Measurements from ENCODE around the gene ZBTB20. TPM values are rescaled to one million over a fixed set of nuclear protein-coding genes. Genes with fewer than 3 reads are reported as not detected.

ZBTB20 gene
- total and polyA plus RNA-seq, 2 donors from 2014 or later = 0.99 to 142 TPM

DNA sequence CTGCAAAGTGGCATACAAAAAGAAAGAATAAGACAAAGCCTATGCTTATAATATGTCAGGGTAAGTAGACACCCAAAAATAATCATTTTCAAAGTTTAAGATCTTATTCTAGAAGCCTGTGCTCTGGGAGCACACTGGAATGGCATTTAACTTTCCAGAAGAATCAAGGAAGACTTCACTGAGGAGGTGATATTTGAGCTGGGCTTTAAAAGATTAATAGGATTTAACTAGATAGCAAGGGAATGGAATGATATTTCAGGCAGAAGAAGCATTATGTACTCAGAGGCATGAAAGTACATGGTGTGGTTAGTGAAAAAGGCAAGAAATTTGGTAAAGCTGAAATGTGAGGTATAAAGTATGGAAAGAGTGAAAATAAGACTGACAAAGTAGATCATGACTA is 106.8 kb downstream of the ZBTB20 start:
- Histone ChIP-seq H3K27me3 (ENCODE audit: control insufficient read depth, insufficient read depth, low read length) (no peaks in the 10 kb centered on the region), H3K9me3 (ENCODE audit: control insufficient read depth in 2 of 3, insufficient read depth in 1 of 3, low read length in 3 of 3) (no peaks in the 10 kb centered on the region), H3K36me3 (ENCODE audit: control insufficient read depth in 2 of 3, insufficient read depth in 3 of 3, low read length in 3 of 3) (no peaks in the 10 kb centered on the region), H3K27ac (ENCODE audit: low read depth in 2 of 2, low read length in 2 of 2) (no peak overlapping the region), H3K9ac (ENCODE audit: low read length in 3 of 3) (no peak overlapping the region), H3K4me1 (ENCODE audit: control insufficient read depth in 2 of 3, insufficient read depth in 2 of 3, low read depth in 1 of 3, low read length in 3 of 3) (peaks cover 0 to 5% (median 0%) of the 10 kb centered on the region in 3 donors), H3K4me3 (ENCODE audit: low read length in 3 of 3) (no peak overlapping the region)
- intact Hi-C loops (cut with DNase I) = no loop called here
- DNase-seq = no peak
- TF ChIP-seq, protein P1, sequence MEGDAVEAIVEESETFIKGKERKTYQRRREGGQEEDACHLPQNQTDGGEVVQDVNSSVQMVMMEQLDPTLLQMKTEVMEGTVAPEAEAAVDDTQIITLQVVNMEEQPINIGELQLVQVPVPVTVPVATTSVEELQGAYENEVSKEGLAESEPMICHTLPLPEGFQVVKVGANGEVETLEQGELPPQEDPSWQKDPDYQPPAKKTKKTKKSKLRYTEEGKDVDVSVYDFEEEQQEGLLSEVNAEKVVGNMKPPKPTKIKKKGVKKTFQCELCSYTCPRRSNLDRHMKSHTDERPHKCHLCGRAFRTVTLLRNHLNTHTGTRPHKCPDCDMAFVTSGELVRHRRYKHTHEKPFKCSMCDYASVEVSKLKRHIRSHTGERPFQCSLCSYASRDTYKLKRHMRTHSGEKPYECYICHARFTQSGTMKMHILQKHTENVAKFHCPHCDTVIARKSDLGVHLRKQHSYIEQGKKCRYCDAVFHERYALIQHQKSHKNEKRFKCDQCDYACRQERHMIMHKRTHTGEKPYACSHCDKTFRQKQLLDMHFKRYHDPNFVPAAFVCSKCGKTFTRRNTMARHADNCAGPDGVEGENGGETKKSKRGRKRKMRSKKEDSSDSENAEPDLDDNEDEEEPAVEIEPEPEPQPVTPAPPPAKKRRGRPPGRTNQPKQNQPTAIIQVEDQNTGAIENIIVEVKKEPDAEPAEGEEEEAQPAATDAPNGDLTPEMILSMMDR (IDR thresholded peaks at IDR 0.05; ENCODE audit: borderline replicate concordance, extremely low read depth, insufficient read depth) = no peak
- no peak for FAIRE-seq

DNA sequence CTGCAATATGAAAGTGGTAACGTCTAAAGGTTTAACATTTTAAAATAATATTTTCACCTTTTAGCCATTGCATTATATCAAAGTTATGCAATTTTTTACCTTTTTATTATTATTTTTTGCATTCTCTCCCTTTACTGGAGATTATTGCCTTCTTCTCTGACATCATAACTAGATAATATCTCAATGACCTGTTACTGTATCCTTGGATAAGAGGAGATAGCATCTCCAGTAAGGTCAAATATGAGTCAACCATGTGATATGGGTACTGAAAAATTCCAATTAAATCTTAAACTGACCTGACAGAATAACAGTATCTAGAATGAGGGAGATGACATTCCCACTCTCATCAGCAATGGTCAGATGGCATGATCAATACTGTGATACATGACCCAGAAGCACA is 108.3 kb downstream of the ZBTB20 start:
- no peaks in the 10 kb centered on the region for H3K36me3 ChIP-seq (ENCODE audit: control insufficient read depth in 2 of 3, insufficient read depth in 3 of 3, low read length in 3 of 3)
- H3K27ac ChIP-seq (ENCODE audit: low read depth in 2 of 2, low read length in 2 of 2) = no peak overlapping the region
- DNase-seq (no peak), FAIRE-seq (no peak)
- TF ChIP-seq, protein P1 (IDR thresholded peaks at IDR 0.05; ENCODE audit: borderline replicate concordance, extremely low read depth, insufficient read depth) = no peak
- H3K27me3 ChIP-seq (ENCODE audit: control insufficient read depth, insufficient read depth, low read length) = no peaks in the 10 kb centered on the region
- H3K9ac ChIP-seq (ENCODE audit: low read length in 3 of 3) = no peak overlapping the region
- no peak overlapping the region for H3K4me3 ChIP-seq (ENCODE audit: low read length in 3 of 3)
- peaks cover 0 to 5% (median 0%) of the 10 kb centered on the region in 3 donors for H3K4me1 ChIP-seq (ENCODE audit: control insufficient read depth in 2 of 3, insufficient read depth in 2 of 3, low read depth in 1 of 3, low read length in 3 of 3)
- intact Hi-C loops (cut with DNase I) = no loop called here
- H3K9me3 ChIP-seq (ENCODE audit: control insufficient read depth in 2 of 3, insufficient read depth in 1 of 3, low read length in 3 of 3) = no peaks in the 10 kb centered on the region

DNA sequence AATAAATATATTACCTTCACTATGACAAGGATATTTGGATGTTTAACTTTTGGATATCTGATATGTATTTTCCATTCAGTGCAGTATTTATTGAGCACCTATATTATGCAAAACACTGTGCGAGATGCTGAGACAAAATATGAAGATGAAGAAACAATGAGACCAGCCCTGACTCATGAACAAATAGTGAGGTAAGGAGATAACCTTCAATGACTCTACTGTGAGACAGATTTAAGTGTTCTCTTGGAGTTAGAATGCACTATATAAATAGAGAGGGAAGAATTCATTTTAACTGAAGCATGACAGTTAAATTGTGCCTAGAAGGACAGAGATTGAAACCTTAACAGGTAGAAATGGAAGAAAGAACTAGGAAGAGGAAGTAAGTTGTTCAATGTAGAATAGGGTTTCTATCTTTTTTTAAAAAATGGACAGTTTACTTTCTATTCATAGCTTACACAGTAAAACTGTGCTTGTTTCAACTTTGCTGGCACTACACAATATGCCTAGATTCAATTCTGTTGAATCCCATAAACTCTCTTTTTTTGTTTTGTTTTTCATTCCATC is 124.2 kb downstream of the ZBTB20 start:
- H3K4me3 ChIP-seq (ENCODE audit: low read length in 3 of 3) = no peak overlapping the region
- no peak overlapping the region for H3K9ac ChIP-seq (ENCODE audit: low read length in 3 of 3)
- intact Hi-C loops (cut with DNase I) = no loop called here
- H3K9me3 ChIP-seq (ENCODE audit: control insufficient read depth in 2 of 3, insufficient read depth in 1 of 3, low read length in 3 of 3) = no peaks in the 10 kb centered on the region
- no peaks in the 10 kb centered on the region for H3K27me3 ChIP-seq (ENCODE audit: control insufficient read depth, insufficient read depth, low read length)
- DNase-seq (no peak), FAIRE-seq (no peak)
- no peak overlapping the region for H3K27ac ChIP-seq (ENCODE audit: low read depth in 2 of 2, low read length in 2 of 2)
- peaks cover 0 to 6% (median 0%) of the 10 kb centered on the region in 3 donors for H3K4me1 ChIP-seq (ENCODE audit: control insufficient read depth in 2 of 3, insufficient read depth in 2 of 3, low read depth in 1 of 3, low read length in 3 of 3)
- TF ChIP-seq, protein P1 (IDR thresholded peaks at IDR 0.05; ENCODE audit: borderline replicate concordance, extremely low read depth, insufficient read depth) = no peak
- H3K36me3 ChIP-seq (ENCODE audit: control insufficient read depth in 2 of 3, insufficient read depth in 3 of 3, low read length in 3 of 3) = no peaks in the 10 kb centered on the region

DNA sequence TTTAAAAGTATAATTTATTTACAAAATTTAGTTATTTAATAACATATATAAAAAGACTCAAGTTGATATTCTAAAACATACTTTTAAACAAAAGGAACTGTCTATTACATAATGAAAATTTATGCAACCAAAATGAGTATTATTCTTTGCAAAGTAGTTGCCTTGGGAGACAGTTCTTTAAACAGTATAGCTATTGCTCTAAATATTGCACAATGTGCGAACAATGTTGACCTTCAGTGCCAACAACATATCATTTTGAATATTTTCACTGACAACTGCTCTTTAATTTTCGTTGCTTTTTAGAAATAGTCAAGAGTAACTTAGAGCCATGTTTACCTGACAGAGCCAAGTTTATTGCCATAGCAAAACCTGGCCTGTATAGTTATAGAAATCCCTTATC is 124.9 kb downstream of the ZBTB20 start:
- TF ChIP-seq, protein P1 (IDR thresholded peaks at IDR 0.05; ENCODE audit: borderline replicate concordance, extremely low read depth, insufficient read depth) = no peak
- Histone ChIP-seq H3K36me3 (ENCODE audit: control insufficient read depth in 2 of 3, insufficient read depth in 3 of 3, low read length in 3 of 3) (no peaks in the 10 kb centered on the region), H3K27ac (ENCODE audit: low read depth in 2 of 2, low read length in 2 of 2) (no peak overlapping the region), H3K4me3 (ENCODE audit: low read length in 3 of 3) (no peak overlapping the region), H3K9ac (ENCODE audit: low read length in 3 of 3) (no peak overlapping the region), H3K27me3 (ENCODE audit: control insufficient read depth, insufficient read depth, low read length) (no peaks in the 10 kb centered on the region), H3K9me3 (ENCODE audit: control insufficient read depth in 2 of 3, insufficient read depth in 1 of 3, low read length in 3 of 3) (no peaks in the 10 kb centered on the region), H3K4me1 (ENCODE audit: control insufficient read depth in 2 of 3, insufficient read depth in 2 of 3, low read depth in 1 of 3, low read length in 3 of 3) (peaks cover 0 to 6% (median 0%) of the 10 kb centered on the region in 3 donors)
- no peak for FAIRE-seq
- no peak for DNase-seq
- intact Hi-C loops (cut with DNase I) = no loop called here

Data from kidney (tissue), 14 donors.